Measurements from ENCODE around the gene SMO. TPM values are rescaled to one million over a fixed set of nuclear protein-coding genes. Genes with fewer than 3 reads are reported as not detected.

The SMO gene
- total and polyA plus RNA-seq, 2 experiments from 2014 or later: 13.1 to 61.5 TPM

GRCh38 chr7:129262324-129262723 is 73.9 kb downstream of the SMO start (continued):
- no peak for TF ChIP-seq ZNF462 (CRISPR knock-in tag; IDR thresholded peaks at IDR 0.05)
- TF ChIP-seq ETS1 (IDR thresholded peaks at IDR 0.05): no peak
- TF ChIP-seq CREB1 (CRISPR knock-in tag; IDR thresholded peaks at IDR 0.05; ENCODE audit: low read depth): no peak
- no peak for TF ChIP-seq JUNB (IDR thresholded peaks at IDR 0.05; ENCODE audit: unreplicated experiment)
- TF ChIP-seq ZNF331 (CRISPR knock-in tag; IDR thresholded peaks at IDR 0.05; ENCODE audit: low read depth): no peak
- no peak for TF ChIP-seq ZNF114 (CRISPR knock-in tag; IDR thresholded peaks at IDR 0.05)

Small RNAs within 50 kb of the gene (small RNA-seq; reads per million reads assigned to genes)
- not detected for gene RNY1P11 (ENCODE audit: low replicate concordance)

Other genes starting within 250 kb of the SMO start
- 127 TPM in 2 replicates for gene TNPO3, start 133.5 kb upstream of the SMO start, total RNA-seq (2014; rRNA removed; shearing (Covaris generic))
- 29.2 and 38.2 TPM in 2 replicates for gene TNPO3, start 133.5 kb upstream of the SMO start, polyA plus RNA-seq (2016; fragmentation: Nextera tagmentation; extraction: Ambion mirVana)
- gene TSPAN33, start 43.9 kb upstream of the SMO start, total RNA-seq (2014; rRNA removed; shearing (Covaris generic)): 46.8 and 51.5 TPM in 2 replicates
- 17.6 and 21.1 TPM in 2 replicates for gene TSPAN33, start 43.9 kb upstream of the SMO start, polyA plus RNA-seq (2016; fragmentation: Nextera tagmentation; extraction: Ambion mirVana)
- gene AHCYL2, start 36.4 kb downstream of the SMO start, total RNA-seq (2014; rRNA removed; shearing (Covaris generic)): 29.4 and 42.6 TPM in 2 replicates
- 7.8 and 9.2 TPM in 2 replicates for gene AHCYL2, start 36.4 kb downstream of the SMO start, polyA plus RNA-seq (2016; fragmentation: Nextera tagmentation; extraction: Ambion mirVana)
- gene STRIP2, start 245.8 kb downstream of the SMO start, total RNA-seq (2014; rRNA removed; shearing (Covaris generic)): 7.4 and 10.6 TPM in 2 replicates
- gene STRIP2, start 245.8 kb downstream of the SMO start, polyA plus RNA-seq (2016; fragmentation: Nextera tagmentation; extraction: Ambion mirVana): 3.8 and 4.7 TPM in 2 replicates

Measured in GM23338 (cell line).